ENCODE measurements around the gene TLE1.

Gene TLE1

DNA sequence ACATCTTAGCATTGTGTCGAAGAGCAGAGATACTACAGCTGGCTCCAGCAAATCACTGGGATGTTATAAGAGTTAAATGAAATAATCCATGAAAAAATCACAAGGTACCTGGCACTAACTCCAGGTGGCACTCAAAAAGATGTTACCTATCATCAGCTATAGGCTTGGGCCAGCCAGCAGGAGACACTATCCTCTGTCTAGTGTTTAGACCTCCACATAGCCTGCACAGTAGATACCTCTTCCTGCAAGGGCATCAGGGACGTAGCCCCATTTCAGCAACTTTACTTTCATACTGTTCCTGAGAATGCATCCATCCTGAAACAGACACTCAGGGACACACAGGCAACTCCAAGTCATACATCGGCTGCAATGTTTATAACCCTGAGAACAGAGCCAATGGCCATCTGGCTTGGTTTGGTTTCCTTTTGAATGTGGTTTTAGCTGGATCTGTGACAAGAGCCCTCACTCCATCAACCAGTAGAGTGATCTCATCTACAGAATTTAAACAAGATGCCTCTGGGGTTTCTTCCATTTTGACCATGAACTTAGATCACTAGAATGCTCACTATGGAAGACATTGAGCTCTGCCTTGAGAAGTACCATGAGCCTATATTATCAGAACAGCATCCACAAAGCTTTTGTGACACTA is 69.9 kb downstream of the TLE1 start:
- H3K9me3 ChIP-seq, result no peaks in the 10 kb centered on the region
- no peak for DNase-seq
- no peaks in the 10 kb centered on the region for H3K27me3 ChIP-seq
- H3K4me1 ChIP-seq, result no peaks in the 10 kb centered on the region
- H3K4me3 ChIP-seq (ENCODE audit: low read depth, low read length), result no peak overlapping the region
- TF ChIP-seq, protein P1, sequence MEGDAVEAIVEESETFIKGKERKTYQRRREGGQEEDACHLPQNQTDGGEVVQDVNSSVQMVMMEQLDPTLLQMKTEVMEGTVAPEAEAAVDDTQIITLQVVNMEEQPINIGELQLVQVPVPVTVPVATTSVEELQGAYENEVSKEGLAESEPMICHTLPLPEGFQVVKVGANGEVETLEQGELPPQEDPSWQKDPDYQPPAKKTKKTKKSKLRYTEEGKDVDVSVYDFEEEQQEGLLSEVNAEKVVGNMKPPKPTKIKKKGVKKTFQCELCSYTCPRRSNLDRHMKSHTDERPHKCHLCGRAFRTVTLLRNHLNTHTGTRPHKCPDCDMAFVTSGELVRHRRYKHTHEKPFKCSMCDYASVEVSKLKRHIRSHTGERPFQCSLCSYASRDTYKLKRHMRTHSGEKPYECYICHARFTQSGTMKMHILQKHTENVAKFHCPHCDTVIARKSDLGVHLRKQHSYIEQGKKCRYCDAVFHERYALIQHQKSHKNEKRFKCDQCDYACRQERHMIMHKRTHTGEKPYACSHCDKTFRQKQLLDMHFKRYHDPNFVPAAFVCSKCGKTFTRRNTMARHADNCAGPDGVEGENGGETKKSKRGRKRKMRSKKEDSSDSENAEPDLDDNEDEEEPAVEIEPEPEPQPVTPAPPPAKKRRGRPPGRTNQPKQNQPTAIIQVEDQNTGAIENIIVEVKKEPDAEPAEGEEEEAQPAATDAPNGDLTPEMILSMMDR (IDR thresholded peaks at IDR 0.05; ENCODE audit: low read depth, low read length), result no peak
- no peaks in the 10 kb centered on the region for H3K36me3 ChIP-seq

DNA sequence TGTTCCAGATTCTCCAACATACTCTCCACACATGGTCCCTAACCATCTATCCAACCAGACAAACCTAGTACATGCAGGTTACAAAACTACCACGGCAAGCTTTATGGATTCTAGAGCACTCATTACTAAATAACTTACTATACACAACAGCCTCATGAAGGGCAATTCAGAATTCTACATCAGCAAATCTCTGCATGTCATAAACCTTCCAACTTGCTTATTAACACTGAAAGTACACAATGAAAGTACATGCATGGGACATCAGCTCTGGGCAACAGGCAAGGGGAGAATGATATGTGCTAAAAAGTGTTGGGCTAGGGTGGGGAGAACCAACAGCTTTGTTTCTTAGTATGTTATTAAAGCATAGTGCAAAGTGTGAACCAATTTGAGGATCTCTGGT is 70.4 kb downstream of the TLE1 start:
- no peak for DNase-seq
- no peaks in the 10 kb centered on the region for H3K27me3 ChIP-seq
- TF ChIP-seq, protein P1 (IDR thresholded peaks at IDR 0.05; ENCODE audit: low read depth, low read length), result no peak
- no peaks in the 10 kb centered on the region for H3K4me1 ChIP-seq
- no peaks in the 10 kb centered on the region for H3K9me3 ChIP-seq
- no peak overlapping the region for H3K4me3 ChIP-seq (ENCODE audit: low read depth, low read length)
- no peaks in the 10 kb centered on the region for H3K36me3 ChIP-seq

DNA sequence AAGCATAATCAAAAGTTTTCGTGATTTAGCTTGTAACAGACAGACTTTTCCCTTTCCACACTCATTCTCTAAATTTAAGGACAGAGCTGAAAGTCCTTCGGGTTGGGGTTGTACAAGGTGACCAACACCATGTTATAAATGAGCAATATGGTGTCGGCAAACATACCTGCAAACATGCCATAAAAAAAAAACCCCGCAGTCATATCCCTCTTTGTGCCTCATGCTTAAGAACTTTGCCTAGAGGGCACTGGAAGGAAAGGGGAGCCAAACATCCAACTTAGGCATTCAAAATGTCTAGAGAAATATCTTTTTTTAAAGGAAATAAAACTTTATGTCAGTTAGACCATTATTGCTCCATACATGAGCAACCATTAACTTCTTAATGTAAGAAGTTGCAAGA is 73.2 kb downstream of the TLE1 start:
- TF ChIP-seq, protein P1 (IDR thresholded peaks at IDR 0.05; ENCODE audit: low read depth, low read length), result no peak
- Histone ChIP-seq H3K9me3 (no peaks in the 10 kb centered on the region), H3K4me3 (ENCODE audit: low read depth, low read length) (no peak overlapping the region), H3K27me3 (no peaks in the 10 kb centered on the region), H3K4me1 (peaks cover 8% of the 10 kb centered on the region), H3K36me3 (peaks cover 5% of the 10 kb centered on the region; the same call in 1 of the 2 replicates)
- DNase-seq, result no peak

DNA sequence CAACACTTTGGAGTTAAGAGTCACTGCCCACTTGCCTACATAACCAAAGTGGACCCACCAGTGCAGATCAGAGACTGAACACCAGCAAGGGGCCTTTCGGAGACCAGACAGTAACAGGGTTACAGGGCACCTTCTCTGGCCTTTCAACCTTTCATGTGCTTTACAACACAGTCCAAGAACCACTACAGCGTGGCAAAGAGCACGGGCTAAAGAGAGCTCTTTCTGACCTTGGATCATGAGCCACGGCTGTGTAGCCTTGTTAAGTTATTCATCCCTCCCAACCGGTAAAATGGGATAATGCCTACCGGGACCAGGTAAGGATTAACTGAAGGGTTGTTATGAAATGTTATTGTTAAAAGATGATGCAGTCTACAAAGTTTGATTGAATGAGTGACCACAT is 75.0 kb downstream of the TLE1 start:
- Histone ChIP-seq H3K27me3 (no peaks in the 10 kb centered on the region), H3K4me1 (peaks cover 11% of the 10 kb centered on the region), H3K4me3 (ENCODE audit: low read depth, low read length) (no peak overlapping the region), H3K36me3 (peaks cover 5% of the 10 kb centered on the region; the same call in 1 of the 2 replicates), H3K9me3 (no peaks in the 10 kb centered on the region)
- TF ChIP-seq, protein P1 (IDR thresholded peaks at IDR 0.05; ENCODE audit: low read depth, low read length), result no peak
- DNase-seq, result no peak

DNA sequence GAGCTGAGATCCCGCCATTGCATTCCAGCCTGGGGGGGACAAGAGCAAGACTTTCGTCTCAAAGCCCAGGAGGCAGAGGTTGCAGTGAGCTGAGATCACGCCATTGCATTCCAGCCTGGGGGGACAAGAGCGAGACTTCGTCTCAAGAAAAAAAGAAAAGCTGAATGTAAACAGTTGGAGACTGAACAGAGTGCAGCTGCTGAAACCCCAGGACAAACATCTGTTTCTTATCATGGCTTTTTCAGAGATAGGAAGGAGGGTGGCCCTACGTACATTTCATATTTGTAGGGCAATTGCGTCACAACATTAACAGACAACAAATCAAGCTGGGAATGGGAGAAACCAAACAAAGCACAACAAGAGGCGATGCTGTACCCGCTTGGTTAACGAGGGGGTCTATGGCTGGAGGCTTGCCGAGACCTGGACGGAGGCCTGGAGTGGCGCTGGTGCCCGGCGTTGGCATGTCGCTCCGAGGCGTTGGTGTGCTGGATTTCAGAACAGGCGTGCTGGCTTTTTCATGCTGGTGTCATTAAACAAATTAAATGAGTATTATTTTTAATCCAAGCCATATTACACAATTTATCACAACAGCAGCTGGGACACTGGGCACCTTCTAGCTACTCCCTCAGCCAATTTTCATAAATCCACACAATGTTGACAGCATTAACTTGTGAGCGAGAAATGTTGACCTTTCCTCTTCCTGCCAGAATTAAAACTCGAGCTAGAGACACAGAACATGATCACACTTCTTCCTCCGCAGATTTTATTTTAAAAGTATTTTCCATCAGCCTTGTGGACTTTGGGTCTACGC is 76.1 kb downstream of the TLE1 start:
- TF ChIP-seq, protein P1 (IDR thresholded peaks at IDR 0.05; ENCODE audit: low read depth, low read length), result no peak
- peaks cover 11% of the 10 kb centered on the region for H3K4me1 ChIP-seq
- peaks cover 5% of the 10 kb centered on the region; the same call in 1 of the 2 replicates for H3K36me3 ChIP-seq
- DNase-seq, result peak; percentile 27
- H3K9me3 ChIP-seq, result no peaks in the 10 kb centered on the region
- no peak overlapping the region for H3K4me3 ChIP-seq (ENCODE audit: low read depth, low read length)
- no peaks in the 10 kb centered on the region for H3K27me3 ChIP-seq

DNA sequence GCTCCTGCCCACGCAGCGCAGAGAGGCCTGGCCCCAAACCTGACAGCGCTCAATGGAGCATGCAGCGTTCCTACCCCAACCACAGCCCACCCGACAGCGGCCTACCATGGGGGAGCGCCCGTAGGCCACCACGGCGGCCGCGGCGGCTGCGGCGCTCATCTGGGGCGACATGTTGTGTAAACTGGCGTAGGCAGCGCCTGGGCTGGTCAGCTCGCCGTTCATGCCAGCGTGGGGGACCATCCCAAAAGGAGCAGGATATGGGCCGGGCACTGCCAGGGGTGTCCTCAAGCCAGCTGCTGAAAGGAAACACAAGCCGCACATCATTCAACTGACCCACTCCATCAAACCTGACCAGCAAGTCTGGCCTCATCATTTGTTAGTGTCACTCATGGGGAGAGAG is 77.7 kb downstream of the TLE1 start:
- Histone ChIP-seq H3K4me1 (peaks cover 11% of the 10 kb centered on the region), H3K36me3 (peaks cover 11% of the 10 kb centered on the region), H3K9me3 (no peaks in the 10 kb centered on the region), H3K27me3 (no peaks in the 10 kb centered on the region), H3K4me3 (ENCODE audit: low read depth, low read length) (no peak overlapping the region)
- TF ChIP-seq, protein P1 (IDR thresholded peaks at IDR 0.05; ENCODE audit: low read depth, low read length), result no peak
- no peak for DNase-seq
